ENCODE measurements around the gene PBX4.

DNA sequence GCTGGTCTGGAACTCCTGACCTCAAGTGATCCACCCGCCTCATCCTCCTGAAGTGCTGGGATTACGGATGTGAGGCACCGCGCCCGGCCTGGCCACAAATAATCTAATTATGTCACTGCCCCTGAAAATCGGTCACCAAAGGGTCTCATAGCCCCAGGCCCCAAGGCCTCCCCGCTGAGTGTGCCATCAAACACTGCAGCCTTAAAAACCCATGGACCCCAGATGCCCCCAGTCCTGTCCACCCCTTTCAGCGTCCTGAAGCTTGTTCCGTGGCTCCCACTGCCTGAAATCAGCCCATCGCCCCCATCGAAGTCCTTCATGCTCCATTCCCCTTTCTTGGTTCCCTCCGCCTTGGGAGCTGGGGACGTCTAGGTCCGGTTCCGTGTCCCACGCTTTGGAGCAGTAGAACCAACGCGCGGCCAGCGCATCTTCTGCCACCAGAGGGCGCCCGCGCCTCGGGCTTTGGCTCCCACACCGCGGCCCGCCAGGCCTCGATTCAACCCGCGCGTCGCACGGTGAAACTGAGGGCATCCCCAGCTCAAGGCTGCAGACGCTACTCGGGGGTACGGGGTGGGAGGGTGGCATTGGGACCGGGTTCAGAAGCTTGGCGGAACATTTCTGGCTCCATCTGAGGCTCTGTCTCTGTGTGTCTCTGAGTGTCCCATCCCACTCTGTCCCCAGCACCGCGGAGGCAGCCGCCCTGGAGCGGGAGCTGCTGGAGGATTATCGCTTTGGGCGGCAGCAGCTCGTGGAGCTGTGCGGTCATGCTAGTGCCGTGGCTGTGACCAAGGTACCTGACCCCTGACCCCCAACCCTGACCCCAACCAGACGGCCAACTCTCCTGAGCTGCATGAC, 86.3 kb downstream of the PBX4 start:
- TF ChIP-seq POLR2A (IDR thresholded peaks at IDR 0.05; ENCODE audit: low read length) (no peak), GATA1 (IDR thresholded peaks at IDR 0.05; ENCODE audit: low read depth, low read length) (no peak)
